Measurements from ENCODE around the gene DLG4. TPM values are rescaled to one million over a fixed set of nuclear protein-coding genes. Genes with fewer than 3 reads are reported as not detected.
"Not testable (repeated sequence)": the region's sequence is repeated elsewhere in the genome, so short reads cannot be mapped to it uniquely, and the experiment has no call there.

Gene DLG4
- total and polyA plus RNA-seq, 2 experiments from 2014 or later: 2.9 to 10.7 TPM

GRCh38 chr17:7167832-7168231, 51.8 kb downstream of the DLG4 start:
- Histone ChIP-seq H3K27ac (peak overlapping the region; percentile 59), H3K36me3 (replicated peaks; ENCODE audit: insufficient read depth, low read depth) (no peaks in the 10 kb centered on the region), H4K20me1 (ENCODE audit: insufficient read depth, poor library complexity, severe bottlenecking) (no peaks in the 10 kb centered on the region), H3K79me2 (no peaks in the 10 kb centered on the region), H3K9me2 (replicated peaks; ENCODE audit: insufficient read depth) (no peaks in the 10 kb centered on the region), H3K4me3 (no peak overlapping the region), H3K4me2 (no peak overlapping the region), H2AFZ (no peak overlapping the region), H3K9me3 (ENCODE audit: low read depth) (no peaks in the 10 kb centered on the region), H3K4me1 (ENCODE audit: insufficient read depth) (no peaks in the 10 kb centered on the region), H3K27me3 (no peaks in the 10 kb centered on the region)
- 88% methylated on average over 4 of the region's 4 CpGs for WGBS (ENCODE audit: low lambda C conversion rate, missing lambda C conversion rate)
- peak; percentile 36 for DNase-seq (ENCODE audit: low spot score)
- no peak for TF ChIP-seq CTCF (IDR thresholded peaks at IDR 0.05; ENCODE audit: poor library complexity)
- no peak for TF ChIP-seq EZH2 (IDR thresholded peaks at IDR 0.05; ENCODE audit: borderline replicate concordance)
- TF ChIP-seq EZH2phosphoT487 (IDR thresholded peaks at IDR 0.05; ENCODE audit: low read depth, severe bottlenecking, unreplicated experiment): no peak

GRCh38 chr17:7166873-7167272, 52.8 kb downstream of the DLG4 start:
- no peak for DNase-seq (ENCODE audit: low spot score)
- TF ChIP-seq CTCF (IDR thresholded peaks at IDR 0.05; ENCODE audit: poor library complexity): no peak
- TF ChIP-seq EZH2 (IDR thresholded peaks at IDR 0.05; ENCODE audit: borderline replicate concordance): no peak
- TF ChIP-seq EZH2phosphoT487 (IDR thresholded peaks at IDR 0.05; ENCODE audit: low read depth, severe bottlenecking, unreplicated experiment): no peak
- Histone ChIP-seq H2AFZ (no peak overlapping the region), H3K4me2 (no peak overlapping the region), H3K9me3 (ENCODE audit: low read depth) (no peaks in the 10 kb centered on the region), H3K79me2 (no peaks in the 10 kb centered on the region), H3K4me3 (no peak overlapping the region), H3K4me1 (ENCODE audit: insufficient read depth) (no peaks in the 10 kb centered on the region), H3K9me2 (replicated peaks; ENCODE audit: insufficient read depth) (no peaks in the 10 kb centered on the region), H3K27ac (no peak overlapping the region), H4K20me1 (ENCODE audit: insufficient read depth, poor library complexity, severe bottlenecking) (no peaks in the 10 kb centered on the region), H3K27me3 (no peaks in the 10 kb centered on the region), H3K36me3 (replicated peaks; ENCODE audit: insufficient read depth, low read depth) (no peaks in the 10 kb centered on the region)
- WGBS (ENCODE audit: low lambda C conversion rate, missing lambda C conversion rate): 94% methylated on average over 7 of the region's 7 CpGs

GRCh38 chr17:7159571-7159970, 60.1 kb downstream of the DLG4 start:
- not testable (repeated sequence) for H4K20me1 ChIP-seq (ENCODE audit: insufficient read depth, poor library complexity, severe bottlenecking); H3K4me2 ChIP-seq; H3K4me3 ChIP-seq; H3K27ac ChIP-seq; H3K9me3 ChIP-seq (ENCODE audit: low read depth); H3K27me3 ChIP-seq; H2AFZ ChIP-seq; DNase-seq (ENCODE audit: low spot score); H3K9me2 ChIP-seq (replicated peaks; ENCODE audit: insufficient read depth); H3K36me3 ChIP-seq (replicated peaks; ENCODE audit: insufficient read depth, low read depth); H3K79me2 ChIP-seq; H3K4me1 ChIP-seq (ENCODE audit: insufficient read depth)
- 62% methylated on average over 10 of the region's 10 CpGs for WGBS (ENCODE audit: low lambda C conversion rate, missing lambda C conversion rate)

GRCh38 chr17:7158424-7158823, 61.2 kb downstream of the DLG4 start:
- 94% methylated on average over 10 of the region's 10 CpGs for WGBS (ENCODE audit: low lambda C conversion rate, missing lambda C conversion rate)
- not testable (repeated sequence) for H3K36me3 ChIP-seq (replicated peaks; ENCODE audit: insufficient read depth, low read depth); H3K4me2 ChIP-seq; H3K9me2 ChIP-seq (replicated peaks; ENCODE audit: insufficient read depth); DNase-seq (ENCODE audit: low spot score); H3K79me2 ChIP-seq; H3K27me3 ChIP-seq; H3K27ac ChIP-seq; H3K4me1 ChIP-seq (ENCODE audit: insufficient read depth); H3K9me3 ChIP-seq (ENCODE audit: low read depth); H3K4me3 ChIP-seq; H2AFZ ChIP-seq; H4K20me1 ChIP-seq (ENCODE audit: insufficient read depth, poor library complexity, severe bottlenecking)

Data from hepatocyte (in vitro differentiated cells).